Keratinocyte (primary cell): ENCODE measurements around the gene EXOSC5. TPM values are rescaled to one million over a fixed set of nuclear protein-coding genes. Genes with fewer than 3 reads are reported as not detected.
"Not testable (repeated sequence)": the region's sequence is repeated elsewhere in the genome, so short reads cannot be mapped to it uniquely, and the experiment has no call there.

Experiments used
- DNase-seq: peaks from one replicate; pipeline ENCODE4 v3.0.0-alpha.2; 2011; ENCODE audit warnings: low read depth, missing footprints, low spot score
- FAIRE-seq: peaks from 2 replicates; lab custom pipeline; 2011; peaks lifted over from hg19 to GRCh38; lab: Jason Lieb, UNC
- H2AFZ ChIP-seq: 2 replicates; pipeline ENCODE4 v1.6.0; 2012; ENCODE audit warnings: low read length, control low read depth, inconsistent platforms; ENCODE audit not compliant: control insufficient read depth
- H3K27ac ChIP-seq: 2 replicates; pipeline ENCODE4 v1.5.1; 2011; ENCODE audit warnings: low read length; ENCODE audit not compliant: control insufficient read depth, insufficient read depth
- H3K27me3 ChIP-seq: 3 replicates; pipeline ENCODE4 v1.6.0; 2011; ENCODE audit warnings: low read length; ENCODE audit not compliant: control insufficient read depth, insufficient read depth; ENCODE audit errors: extremely low read depth
- H3K36me3 ChIP-seq, 2 experiments: 2 replicates in 1 of 2; 3 replicates in 1 of 2; pipeline ENCODE4 v1.5.1; 2011; ENCODE audit warnings: low read length in 2 of 2, mild to moderate bottlenecking in 1 of 2; ENCODE audit not compliant: control insufficient read depth in 2 of 2, insufficient read depth in 2 of 2; ENCODE audit errors: extremely low read depth in 1 of 2
- H3K4me1 ChIP-seq: 3 replicates; pipeline ENCODE4 v1.5.1; 2011; ENCODE audit warnings: low read length; ENCODE audit not compliant: control insufficient read depth, insufficient read depth; ENCODE audit errors: extremely low read depth
- H3K4me2 ChIP-seq: 3 replicates; pipeline ENCODE4 v1.6.0; 2011; ENCODE audit warnings: low read depth, low read length; ENCODE audit not compliant: control insufficient read depth, insufficient read depth; ENCODE audit errors: extremely low read depth
- H3K4me3 ChIP-seq, 3 experiments: fragments of 200-600 bp in 1 of 3; sonication (generic) in 1 of 3; 2 replicates in 2 of 3; 3 replicates in 1 of 3; pipeline ENCODE4 v1.5.1; 2011 to 2016; ENCODE audit warnings: low read length in 3 of 3, mild to moderate bottlenecking in 3 of 3, control low read depth in 2 of 3, inconsistent platforms in 1 of 3, low read depth in 1 of 3, mixed read lengths in 1 of 3, mixed run types in 1 of 3, moderate library complexity in 1 of 3; ENCODE audit not compliant: control insufficient read depth in 2 of 3, insufficient read depth in 2 of 3; ENCODE audit errors: extremely low read depth in 1 of 3
- H3K79me2 ChIP-seq: 2 replicates; pipeline ENCODE4 v1.6.0; 2012; ENCODE audit warnings: low read length; ENCODE audit not compliant: control insufficient read depth, insufficient read depth
- H3K9ac ChIP-seq: 3 replicates; pipeline ENCODE4 v1.6.0; 2011; ENCODE audit warnings: low read length; ENCODE audit not compliant: control insufficient read depth, insufficient read depth; ENCODE audit errors: extremely low read depth
- H3K9me1 ChIP-seq: 3 replicates; pipeline ENCODE4 v1.6.0; 2011; ENCODE audit warnings: low read length; ENCODE audit not compliant: control insufficient read depth, insufficient read depth; ENCODE audit errors: extremely low read depth
- H3K9me3 ChIP-seq: 2 replicates; pipeline ENCODE4 v1.5.1; 2012; ENCODE audit warnings: low read depth, low read length; ENCODE audit not compliant: control insufficient read depth
- H4K20me1 ChIP-seq: 3 replicates; pipeline ENCODE4 v1.6.0; 2011; ENCODE audit warnings: low read length; ENCODE audit not compliant: control insufficient read depth, insufficient read depth; ENCODE audit errors: extremely low read depth
- EZH2 ChIP-seq: IDR thresholded peaks from one replicate; pipeline ENCODE4 v1.6.1; 2012; ENCODE audit warnings: inconsistent platforms, mild to moderate bottlenecking, low read length, moderate library complexity
- dilution Hi-C: fragments of 300-500 bp; cut with MboI; formaldehyde crosslinking; loops from one replicate; pipeline ENCODE4 v1.7.0; 2020; ENCODE audit warnings: low sequenced_read_pairs; ENCODE audit not compliant: extremely low pct_ligation_motif_present
- polyA plus RNA-seq, 5 experiments: library from polyadenylated mRNA; depleted of rRNA in 3 of 5; stranded (reverse) in 3 of 5; stranded (forward) in 1 of 5; unstranded in 1 of 5; fragments of >200 nt; gene quantifications; 1 replicate in 1 of 5; 2 replicates in 3 of 5; 3 replicates in 1 of 5; pipeline versions ENCODE4 v1.2.1 to v1.2.3, GENCODE V29; 2011 to 2012; ENCODE audit warnings: missing spikeins in 2 of 5, low read depth in 1 of 5, low replicate concordance in 1 of 5
- TF ChIP-seq, protein P1 (sequence below), 3 experiments: IDR thresholded peaks in 1 of 3; conservative IDR thresholded peaks in 1 of 3; optimal IDR thresholded peaks in 1 of 3; 2 replicates in 2 of 3; 3 replicates in 1 of 3; pipeline versions ENCODE3 to v1.5.1; 2011; ENCODE audit warnings: low read length in 3 of 3, mild to moderate bottlenecking in 3 of 3, moderate library complexity in 2 of 3, control low read depth in 1 of 3, inconsistent platforms in 1 of 3; ENCODE audit not compliant: insufficient read depth in 2 of 3; ENCODE audit errors: extremely low read depth in 1 of 3

EXOSC5 gene
- polyA plus RNA-seq, 1 donor (not counting 4 experiments of a cell fraction or from before 2014, with no cell fraction given), result 12.5 TPM

DNA sequence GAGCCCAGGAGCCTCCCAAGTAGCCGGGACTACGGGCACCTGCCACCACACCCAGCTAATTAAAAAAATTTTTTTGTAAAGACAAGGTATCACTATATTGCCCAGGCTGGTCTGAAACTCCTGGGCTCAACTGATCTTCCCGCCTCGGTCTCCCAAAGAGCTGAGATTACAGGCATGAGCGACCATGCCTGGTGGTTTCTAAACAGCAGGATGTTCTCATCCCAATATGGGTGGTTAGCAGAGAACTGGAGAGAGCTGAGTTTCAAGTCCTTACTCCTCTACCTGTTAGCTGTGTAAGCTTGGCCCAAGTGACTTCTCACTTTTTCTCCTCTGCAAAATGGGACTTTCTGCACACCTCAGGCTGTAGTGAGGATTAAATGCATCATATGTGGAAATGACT is 12.8 kb downstream of the EXOSC5 start:
- no peak overlapping the region for H3K9ac ChIP-seq
- H3K4me1 ChIP-seq, result peaks cover 18% of the 10 kb centered on the region
- dilution Hi-C loops, result no loop called here
- FAIRE-seq (no peak), DNase-seq (no peak)
- H3K4me3 ChIP-seq, result no peak overlapping the region
- no peaks in the 10 kb centered on the region for H3K79me2 ChIP-seq
- no peaks in the 10 kb centered on the region for H3K9me3 ChIP-seq
- H3K4me2 ChIP-seq, result no peak overlapping the region
- H3K27me3 ChIP-seq, result no peaks in the 10 kb centered on the region
- H3K36me3 ChIP-seq, result peaks cover 7 to 10% of the 10 kb centered on the region in 2 experiments
- H3K27ac ChIP-seq, result no peak overlapping the region
- no peak overlapping the region for H2AFZ ChIP-seq
- TF ChIP-seq, protein P1, sequence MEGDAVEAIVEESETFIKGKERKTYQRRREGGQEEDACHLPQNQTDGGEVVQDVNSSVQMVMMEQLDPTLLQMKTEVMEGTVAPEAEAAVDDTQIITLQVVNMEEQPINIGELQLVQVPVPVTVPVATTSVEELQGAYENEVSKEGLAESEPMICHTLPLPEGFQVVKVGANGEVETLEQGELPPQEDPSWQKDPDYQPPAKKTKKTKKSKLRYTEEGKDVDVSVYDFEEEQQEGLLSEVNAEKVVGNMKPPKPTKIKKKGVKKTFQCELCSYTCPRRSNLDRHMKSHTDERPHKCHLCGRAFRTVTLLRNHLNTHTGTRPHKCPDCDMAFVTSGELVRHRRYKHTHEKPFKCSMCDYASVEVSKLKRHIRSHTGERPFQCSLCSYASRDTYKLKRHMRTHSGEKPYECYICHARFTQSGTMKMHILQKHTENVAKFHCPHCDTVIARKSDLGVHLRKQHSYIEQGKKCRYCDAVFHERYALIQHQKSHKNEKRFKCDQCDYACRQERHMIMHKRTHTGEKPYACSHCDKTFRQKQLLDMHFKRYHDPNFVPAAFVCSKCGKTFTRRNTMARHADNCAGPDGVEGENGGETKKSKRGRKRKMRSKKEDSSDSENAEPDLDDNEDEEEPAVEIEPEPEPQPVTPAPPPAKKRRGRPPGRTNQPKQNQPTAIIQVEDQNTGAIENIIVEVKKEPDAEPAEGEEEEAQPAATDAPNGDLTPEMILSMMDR (optimal IDR thresholded peaks at IDR 0.05 in 1 of 3, IDR thresholded peaks at IDR 0.05 in 1 of 3, conservative IDR thresholded peaks at IDR 0.05 in 1 of 3; ENCODE audit: extremely low read depth in 1 of 3, insufficient read depth in 2 of 3, low read length in 3 of 3), result no peak
- no peak for TF ChIP-seq EZH2
- no peaks in the 10 kb centered on the region for H3K9me1 ChIP-seq
- H4K20me1 ChIP-seq, result no peaks in the 10 kb centered on the region

- H3K79me2 ChIP-seq, H4K20me1 ChIP-seq, H3K9me1 ChIP-seq, H3K27ac ChIP-seq, H3K36me3 ChIP-seq, H3K9ac ChIP-seq, H3K27me3 ChIP-seq, DNase-seq, H3K4me2 ChIP-seq, H2AFZ ChIP-seq, H3K9me3 ChIP-seq, H3K4me3 ChIP-seq, FAIRE-seq, dilution Hi-C loops: not testable (repeated sequence)
- peaks cover 18% of the 10 kb centered on the region for H3K4me1 ChIP-seq
These were observed 15.6 kb downstream of the EXOSC5 start for GRCh38 chr19:41381536-41381935.
